HepG2 (cell line): ENCODE measurements around the gene MYBL2. TPM values are rescaled to one million over a fixed set of nuclear protein-coding genes. Genes with fewer than 3 reads are reported as not detected.

Source experiments
- AGO2 ChIP-seq: fragments of 200-400 bp; formaldehyde crosslinking; optimal IDR thresholded peaks from 2 replicates; pipeline ENCODE3; 2017; ENCODE audit warnings: mild to moderate bottlenecking, low read depth, low read length, moderate library complexity
- CC2D1A ChIP-seq: sonication (generic); formaldehyde crosslinking; IDR thresholded peaks from 2 replicates; pipeline ENCODE4 v1.8.1; 2023; ENCODE audit warnings: mild to moderate bottlenecking, missing genetic modification reagents
- DMAP1 ChIP-seq: IDR thresholded peaks from 2 replicates; pipeline ENCODE4 v1.6.1; 2016
- DNMT1 ChIP-seq: sonication (generic); formaldehyde crosslinking; IDR thresholded peaks from 2 replicates; pipeline ENCODE4 v1.5.1; 2020; ENCODE audit warnings: mild to moderate bottlenecking, missing genetic modification reagents
- FOXJ3 ChIP-seq: sonication (generic); formaldehyde crosslinking; IDR thresholded peaks from 2 replicates; pipeline ENCODE4 v1.4.0; 2020; ENCODE audit warnings: missing genetic modification reagents, mild to moderate bottlenecking, borderline replicate concordance
- HOXA9 ChIP-seq: sonication (generic); formaldehyde crosslinking; IDR thresholded peaks from 2 replicates; pipeline ENCODE4 v1.8.1; 2022; ENCODE audit warnings: missing genetic modification reagents, mild to moderate bottlenecking, moderate library complexity, borderline replicate concordance
- MBD4 ChIP-seq: IDR thresholded peaks from 2 replicates; pipeline ENCODE4 v1.6.1; 2012; ENCODE audit warnings: low read length, inconsistent platforms, borderline replicate concordance
- MEF2D ChIP-seq: sonication (generic); formaldehyde crosslinking; IDR thresholded peaks from 2 replicates; pipeline ENCODE4 v1.5.1; 2020; ENCODE audit warnings: mild to moderate bottlenecking, missing genetic modification reagents
- NCOA1 ChIP-seq: sonication (generic); formaldehyde crosslinking; IDR thresholded peaks from 2 replicates; pipeline ENCODE4 v1.9.0; 2021; ENCODE audit warnings: missing genetic modification reagents
- NCOA2 ChIP-seq: sonication (generic); formaldehyde crosslinking; IDR thresholded peaks from 2 replicates; pipeline ENCODE4 v1.8.0; 2022; ENCODE audit warnings: inconsistent platforms
- PHF8 ChIP-seq: sonication (generic); formaldehyde crosslinking; IDR thresholded peaks from 2 replicates; pipeline ENCODE4 v1.5.0; 2020; ENCODE audit warnings: missing genetic modification reagents
- POGZ ChIP-seq: sonication (generic); formaldehyde crosslinking; IDR thresholded peaks from 2 replicates; pipeline ENCODE4 v1.4.0; 2020; ENCODE audit warnings: mild to moderate bottlenecking, missing genetic modification reagents
- SIX1 ChIP-seq: sonication (generic); formaldehyde crosslinking; IDR thresholded peaks from 2 replicates; pipeline ENCODE4 v1.4.0; 2020; ENCODE audit warnings: missing genetic modification reagents, borderline replicate concordance
- SMAD9 ChIP-seq: sonication (generic); formaldehyde crosslinking; IDR thresholded peaks from 2 replicates; pipeline ENCODE4 v1.5.1; 2020; ENCODE audit warnings: mild to moderate bottlenecking, missing genetic modification reagents
- SP140L ChIP-seq: sonication (generic); formaldehyde crosslinking; IDR thresholded peaks from 2 replicates; pipeline ENCODE4 v1.4.0; 2020; ENCODE audit warnings: missing genetic modification reagents, borderline replicate concordance
- SP4 ChIP-seq: sonication (generic); formaldehyde crosslinking; IDR thresholded peaks from 2 replicates; pipeline ENCODE4 v1.8.1; 2023; ENCODE audit warnings: mild to moderate bottlenecking, missing genetic modification reagents
- TCF12 ChIP-seq, 2 experiments: fragments of 450-650 bp in 1 of 2; sonication (generic) in 1 of 2; formaldehyde crosslinking in 1 of 2; IDR thresholded peaks; 2 replicates each; pipeline versions ENCODE4 v1.6.1 to v1.8.0; 2017 to 2022; ENCODE audit warnings: antibody characterized with exemption in 1 of 2, mild to moderate bottlenecking in 1 of 2, missing genetic modification reagents in 1 of 2, moderate library complexity in 1 of 2
- ZBTB21 ChIP-seq: sonication (generic); formaldehyde crosslinking; IDR thresholded peaks from 2 replicates; pipeline ENCODE4 v1.4.0; 2020; ENCODE audit warnings: missing genetic modification reagents
- ZNF230 ChIP-seq: sonication (generic); formaldehyde crosslinking; IDR thresholded peaks from 2 replicates; pipeline ENCODE4 v1.4.0; 2020; ENCODE audit warnings: mild to moderate bottlenecking, missing genetic modification reagents
- ZNF30 ChIP-seq: sonication (generic); formaldehyde crosslinking; IDR thresholded peaks from 2 replicates; pipeline ENCODE4 v1.5.0; 2020; ENCODE audit warnings: mild to moderate bottlenecking, missing genetic modification reagents
- ZNF317 ChIP-seq: sonication (generic); formaldehyde crosslinking; IDR thresholded peaks from 2 replicates; pipeline ENCODE4 v1.5.0; 2020; ENCODE audit warnings: mild to moderate bottlenecking, missing genetic modification reagents
- ZNF446 ChIP-seq: sonication (generic); formaldehyde crosslinking; IDR thresholded peaks from 2 replicates; pipeline ENCODE4 v1.5.0; 2020; ENCODE audit warnings: mild to moderate bottlenecking, missing genetic modification reagents
- ZNF510 ChIP-seq: sonication (generic); formaldehyde crosslinking; IDR thresholded peaks from 2 replicates; pipeline ENCODE4 v1.4.0; 2020; ENCODE audit warnings: low read depth, mild to moderate bottlenecking, missing genetic modification reagents
- ZNF713 ChIP-seq: sonication (generic); formaldehyde crosslinking; IDR thresholded peaks from 2 replicates; pipeline ENCODE4 v1.4.0; 2020; ENCODE audit warnings: mild to moderate bottlenecking, missing genetic modification reagents
- polyA plus RNA-seq, 8 experiments: library from polyadenylated mRNA; depleted of rRNA in 3 of 8; stranded (reverse) in 7 of 8; unstranded in 1 of 8; fragments of >200 nt; fragmentation: Illumina TruSeq in 4 of 8; extraction: Trizol in 4 of 8; gene quantifications; 2 replicates each; pipeline versions ENCODE4 v1.2.1 to v1.2.3, GENCODE V29; 2011 to 2016; ENCODE audit warnings: low read depth in 4 of 8, missing spikeins in 1 of 8, mixed read lengths in 1 of 8; ENCODE audit not compliant: insufficient read depth in 1 of 8
- total RNA-seq, 5 experiments: library from RNA; depleted of rRNA; stranded (reverse); fragments of >200 nt; fragmentation: Illumina TruSeq; extraction: Trizol; gene quantifications; 2 replicates each; pipeline ENCODE4 v1.2.3, GENCODE V29; 2016; ENCODE audit warnings: low read depth in 1 of 5
- TF ChIP-seq, protein P1 (sequence below): sonication (generic); formaldehyde crosslinking; IDR thresholded peaks from 2 replicates; pipeline ENCODE4 v1.5.1; 2020; ENCODE audit warnings: mild to moderate bottlenecking, missing genetic modification reagents, moderate library complexity
- TF ChIP-seq, protein P2 (sequence below): sonication (generic); formaldehyde crosslinking; IDR thresholded peaks from 2 replicates; pipeline ENCODE4 v1.8.0; 2022; ENCODE audit warnings: missing genetic modification reagents, low read depth, mild to moderate bottlenecking, borderline replicate concordance
- TF ChIP-seq, protein P3 (sequence below): sonication (generic); formaldehyde crosslinking; IDR thresholded peaks from 2 replicates; pipeline ENCODE4 v1.4.0; 2020; ENCODE audit warnings: missing genetic modification reagents

Gene MYBL2
- total and polyA plus RNA-seq, 2 of the 13 experiments (the other 11 are each of a cell fraction or from before 2014, with no cell fraction given), result 11.9 to 66.2 TPM

DNA sequence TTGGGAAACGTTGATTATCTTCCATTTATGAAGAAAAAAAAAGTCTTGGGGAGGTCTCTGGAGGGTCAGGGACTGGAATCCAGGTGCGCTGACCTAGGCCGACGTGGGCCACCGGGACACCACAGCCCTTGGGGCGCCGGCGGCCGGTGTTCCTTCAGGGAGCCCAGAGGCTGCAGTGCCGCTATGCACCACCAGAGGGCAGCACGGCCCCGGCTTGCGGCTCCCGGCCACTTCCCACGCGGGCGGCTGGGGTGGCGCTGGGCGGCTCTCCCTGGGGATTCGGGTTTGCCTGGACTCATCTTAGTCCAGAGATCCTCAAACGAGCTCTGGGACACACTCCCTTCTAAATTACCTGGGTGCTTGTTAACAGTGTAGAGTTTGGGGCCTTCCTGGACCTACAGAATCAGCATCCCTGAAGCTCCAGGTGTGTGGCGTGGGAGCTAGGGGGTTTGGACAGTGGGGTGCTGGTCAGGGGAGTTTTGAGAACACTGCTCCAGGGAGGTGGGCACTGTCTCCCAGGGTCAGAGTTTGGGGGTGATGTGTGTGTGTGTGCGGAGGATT is 82.9 kb downstream of the MYBL2 start (continued):
- TF ChIP-seq TCF12 (IDR thresholded peaks at IDR 0.05) (no peak), TCF12 (CRISPR knock-in tag; IDR thresholded peaks at IDR 0.05) (no peak), AGO2 (no peak), SMAD9 (CRISPR knock-in tag) (no peak), ZNF446 (CRISPR knock-in tag) (no peak), ZNF230 (CRISPR knock-in tag) (0 out of 2 replicates have a peak, but pooled peaks have one; percentile 45), DMAP1 (CRISPR knock-in tag) (no peak), ZNF510 (CRISPR knock-in tag) (no peak), ZNF317 (CRISPR knock-in tag) (no peak), SIX1 (CRISPR knock-in tag) (no peak), CC2D1A (peak; percentile 20; the same call in 1 of the 2 replicates), SP4 (CRISPR knock-in tag) (peak; percentile 68), NCOA2 (no peak), ZNF30 (CRISPR knock-in tag) (no peak), PHF8 (peak; percentile 22; the same call in 1 of the 2 replicates), FOXJ3 (CRISPR knock-in tag) (peak; percentile 32; the same call in 1 of the 2 replicates), HOXA9 (CRISPR knock-in tag) (no peak), ZBTB21 (CRISPR knock-in tag) (no peak), NCOA1 (CRISPR knock-in tag) (no peak), MEF2D (no peak), DNMT1 (CRISPR knock-in tag) (peak; percentile 68), SP140L (no peak), ZNF713 (no peak), MBD4 (no peak), POGZ (no peak)
- TF ChIP-seq, protein P1, sequence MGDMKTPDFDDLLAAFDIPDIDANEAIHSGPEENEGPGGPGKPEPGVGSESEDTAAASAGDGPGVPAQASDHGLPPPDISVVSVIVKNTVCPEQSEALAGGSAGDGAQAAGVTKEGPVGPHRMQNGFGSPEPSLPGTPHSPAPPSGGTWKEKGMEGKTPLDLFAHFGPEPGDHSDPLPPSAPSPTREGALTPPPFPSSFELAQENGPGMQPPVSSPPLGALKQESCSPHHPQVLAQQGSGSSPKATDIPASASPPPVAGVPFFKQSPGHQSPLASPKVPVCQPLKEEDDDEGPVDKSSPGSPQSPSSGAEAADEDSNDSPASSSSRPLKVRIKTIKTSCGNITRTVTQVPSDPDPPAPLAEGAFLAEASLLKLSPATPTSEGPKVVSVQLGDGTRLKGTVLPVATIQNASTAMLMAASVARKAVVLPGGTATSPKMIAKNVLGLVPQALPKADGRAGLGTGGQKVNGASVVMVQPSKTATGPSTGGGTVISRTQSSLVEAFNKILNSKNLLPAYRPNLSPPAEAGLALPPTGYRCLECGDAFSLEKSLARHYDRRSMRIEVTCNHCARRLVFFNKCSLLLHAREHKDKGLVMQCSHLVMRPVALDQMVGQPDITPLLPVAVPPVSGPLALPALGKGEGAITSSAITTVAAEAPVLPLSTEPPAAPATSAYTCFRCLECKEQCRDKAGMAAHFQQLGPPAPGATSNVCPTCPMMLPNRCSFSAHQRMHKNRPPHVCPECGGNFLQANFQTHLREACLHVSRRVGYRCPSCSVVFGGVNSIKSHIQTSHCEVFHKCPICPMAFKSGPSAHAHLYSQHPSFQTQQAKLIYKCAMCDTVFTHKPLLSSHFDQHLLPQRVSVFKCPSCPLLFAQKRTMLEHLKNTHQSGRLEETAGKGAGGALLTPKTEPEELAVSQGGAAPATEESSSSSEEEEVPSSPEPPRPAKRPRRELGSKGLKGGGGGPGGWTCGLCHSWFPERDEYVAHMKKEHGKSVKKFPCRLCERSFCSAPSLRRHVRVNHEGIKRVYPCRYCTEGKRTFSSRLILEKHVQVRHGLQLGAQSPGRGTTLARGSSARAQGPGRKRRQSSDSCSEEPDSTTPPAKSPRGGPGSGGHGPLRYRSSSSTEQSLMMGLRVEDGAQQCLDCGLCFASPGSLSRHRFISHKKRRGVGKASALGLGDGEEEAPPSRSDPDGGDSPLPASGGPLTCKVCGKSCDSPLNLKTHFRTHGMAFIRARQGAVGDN, result peak; percentile 53; the same call in 1 of the 2 replicates
- TF ChIP-seq, protein P2, sequence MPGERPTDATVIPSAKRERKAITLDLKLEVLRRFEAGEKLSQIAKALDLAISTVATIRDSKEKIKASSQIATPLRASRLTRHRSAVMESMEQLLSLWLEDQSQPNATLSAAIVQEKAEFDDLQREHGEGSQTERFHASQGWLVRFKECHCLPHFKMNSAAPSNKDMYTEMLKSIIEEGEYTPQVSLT (CRISPR knock-in tag), result no peak
- TF ChIP-seq, protein P3, sequence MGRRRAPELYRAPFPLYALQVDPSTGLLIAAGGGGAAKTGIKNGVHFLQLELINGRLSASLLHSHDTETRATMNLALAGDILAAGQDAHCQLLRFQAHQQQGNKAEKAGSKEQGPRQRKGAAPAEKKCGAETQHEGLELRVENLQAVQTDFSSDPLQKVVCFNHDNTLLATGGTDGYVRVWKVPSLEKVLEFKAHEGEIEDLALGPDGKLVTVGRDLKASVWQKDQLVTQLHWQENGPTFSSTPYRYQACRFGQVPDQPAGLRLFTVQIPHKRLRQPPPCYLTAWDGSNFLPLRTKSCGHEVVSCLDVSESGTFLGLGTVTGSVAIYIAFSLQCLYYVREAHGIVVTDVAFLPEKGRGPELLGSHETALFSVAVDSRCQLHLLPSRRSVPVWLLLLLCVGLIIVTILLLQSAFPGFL, result no peak
